WI38 (cell line): ENCODE measurements around the gene ZNF765.
"Not testable (repeated sequence)": the region's sequence is repeated elsewhere in the genome, so short reads cannot be mapped to it uniquely, and the experiment has no call there.

ENCODE experiments used
- H3K4me3 ChIP-seq: 2 replicates; pipeline ENCODE4 v1.5.1; 2011; ENCODE audit warnings: low read depth, mild to moderate bottlenecking, control low read depth, low read length
- CTCF ChIP-seq: IDR thresholded peaks from 2 replicates; pipeline ENCODE4 v1.5.1; 2012; ENCODE audit warnings: low read depth, mild to moderate bottlenecking, control low read depth, low read length

The ZNF765 gene

DNA sequence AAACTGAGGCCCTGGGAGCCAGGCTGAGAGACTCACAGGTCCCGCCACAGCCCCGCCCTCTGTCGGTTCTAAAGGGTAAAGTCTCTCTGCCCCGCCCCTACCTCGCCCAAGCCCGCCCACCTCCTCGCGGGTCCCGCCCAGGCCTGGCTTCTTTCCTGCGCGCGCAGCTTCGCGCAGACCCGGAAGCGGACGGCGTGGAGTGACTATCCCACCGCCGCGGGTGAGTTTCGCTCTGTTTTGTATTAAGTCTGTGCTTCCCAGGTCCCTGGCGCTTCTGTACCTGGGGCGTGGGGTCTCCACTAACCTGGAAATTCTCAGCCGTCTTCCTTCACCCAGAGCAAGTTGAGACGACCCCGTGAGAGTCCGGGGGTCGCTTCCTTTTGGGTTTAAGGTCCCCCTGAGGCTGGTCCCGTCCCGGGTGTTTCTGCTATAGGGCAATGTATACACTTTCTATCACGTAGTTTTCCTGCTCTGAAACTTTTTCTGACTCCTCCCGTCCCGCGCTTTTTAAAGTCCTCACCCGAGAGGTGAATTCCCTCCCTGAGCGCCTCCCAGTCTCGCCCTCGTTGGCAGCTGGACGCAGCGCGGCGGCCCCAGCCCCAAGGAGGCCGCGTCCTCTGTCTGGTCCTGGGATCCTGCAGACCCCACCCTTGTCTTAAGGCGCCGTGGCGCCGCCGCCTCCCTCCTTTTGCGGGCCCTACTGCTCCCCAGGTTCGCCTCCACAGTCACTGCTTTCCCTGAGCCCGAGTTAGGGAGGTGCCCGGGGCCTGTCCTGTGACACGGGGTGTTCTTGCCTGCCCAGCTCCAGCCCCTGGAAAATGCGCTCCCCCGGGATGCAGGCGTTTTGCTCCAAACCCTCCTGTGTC lies at the start of gene ZNF765:
Gene ZNF765 (plus strand): TSS at position 176 of the 866 bp plus-strand sequence. CDS start 2,867 bp downstream, outside the sequence.
- peak within 1 kb of the TSS; percentile 70 for H3K4me3 ChIP-seq
- TF ChIP-seq CTCF = 0 out of 2 replicates have a peak, but pooled peaks have one; percentile 19

GRCh38 chr19:53355739-53356138 lies 39.2 kb upstream of the ZNF765 start:
- H3K4me3 ChIP-seq = no peak overlapping the region
- no peak for TF ChIP-seq CTCF

DNA sequence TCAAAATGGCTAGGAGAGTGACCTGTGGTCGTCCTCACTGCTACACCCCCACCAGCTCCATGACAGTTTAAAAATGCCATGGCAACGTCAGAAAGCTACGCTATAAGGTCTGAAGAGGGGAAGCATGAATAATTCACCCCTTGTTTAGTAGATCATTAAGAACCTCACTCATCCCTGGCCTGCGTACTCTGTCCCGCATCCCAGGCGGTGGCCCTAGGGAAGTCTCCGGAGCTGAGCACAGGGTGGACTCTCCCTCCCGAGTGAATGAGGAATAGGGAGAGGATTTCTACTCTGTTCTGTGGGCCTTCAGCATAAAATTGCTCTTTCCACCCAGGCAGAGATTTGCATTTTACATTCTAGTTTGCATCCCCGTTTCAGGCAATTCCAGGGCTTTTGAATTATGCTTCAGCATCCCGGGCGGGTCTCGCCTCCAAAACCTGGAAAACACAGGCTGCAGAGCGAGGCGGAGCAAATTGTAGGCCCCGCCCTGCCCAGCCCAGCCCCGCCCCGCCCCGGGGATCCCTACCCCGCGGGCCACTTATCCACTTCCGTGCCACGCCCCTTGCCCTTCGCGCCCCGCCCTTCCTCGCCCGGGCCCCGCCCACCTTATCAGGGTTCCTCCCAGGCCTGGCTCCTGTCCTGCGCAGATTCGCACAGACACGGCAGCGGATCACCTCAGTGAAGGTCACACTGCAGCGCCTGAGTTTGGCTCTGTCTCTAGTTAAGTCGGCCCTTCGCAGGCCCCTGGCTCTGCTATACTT lies 36.9 kb upstream of the ZNF765 start:
- H3K4me3 ChIP-seq = no peak overlapping the region
- TF ChIP-seq CTCF = no peak

- not testable (repeated sequence) for H3K4me3 ChIP-seq
Observed at GRCh38 chr19:53360056-53360455, 34.9 kb upstream of the ZNF765 start.

- H3K4me3 ChIP-seq = peak within 1 kb of the TSS; percentile 73
- TF ChIP-seq CTCF = no peak
Observed at GRCh38 chr19:53365134-53365898, 29.6 kb upstream of the ZNF765 start, which contains the start of gene ZNF525. ZNF525 (plus strand) TSS chr19:53365705; CDS start chr19:53372282, 6,577 bp downstream.

DNA sequence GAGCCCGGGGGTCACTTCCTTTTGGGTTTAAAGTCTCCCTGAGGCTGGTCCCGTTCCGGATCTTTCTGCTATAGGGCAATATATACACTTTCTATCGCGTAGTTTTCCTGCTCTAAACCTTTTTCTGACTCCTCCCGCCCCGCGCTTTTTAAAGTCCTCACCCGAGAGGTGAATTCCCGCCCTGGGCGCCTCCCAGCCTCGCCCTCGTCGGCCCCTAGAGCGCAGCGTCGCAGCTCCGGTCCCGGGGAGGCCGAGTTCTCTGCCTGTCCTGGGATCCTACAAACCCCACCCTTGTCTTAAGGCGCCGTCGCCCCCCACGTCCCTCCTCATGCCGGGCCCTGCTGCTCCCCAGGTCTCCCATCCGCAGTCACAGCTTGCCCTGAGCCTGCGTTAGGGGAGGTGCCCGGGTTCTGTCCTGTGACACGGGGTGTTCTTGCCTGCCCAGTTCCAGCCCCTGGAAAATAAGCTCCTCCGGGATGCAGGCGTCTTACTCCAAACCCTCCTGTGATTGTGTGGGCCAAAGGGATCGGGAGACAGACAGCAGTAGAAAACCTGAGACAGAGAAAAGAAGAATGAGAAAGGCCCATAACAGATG lies 29.0 kb upstream of the ZNF765 start:
- H3K4me3 ChIP-seq = peak overlapping the region; percentile 73
- no peak for TF ChIP-seq CTCF

DNA sequence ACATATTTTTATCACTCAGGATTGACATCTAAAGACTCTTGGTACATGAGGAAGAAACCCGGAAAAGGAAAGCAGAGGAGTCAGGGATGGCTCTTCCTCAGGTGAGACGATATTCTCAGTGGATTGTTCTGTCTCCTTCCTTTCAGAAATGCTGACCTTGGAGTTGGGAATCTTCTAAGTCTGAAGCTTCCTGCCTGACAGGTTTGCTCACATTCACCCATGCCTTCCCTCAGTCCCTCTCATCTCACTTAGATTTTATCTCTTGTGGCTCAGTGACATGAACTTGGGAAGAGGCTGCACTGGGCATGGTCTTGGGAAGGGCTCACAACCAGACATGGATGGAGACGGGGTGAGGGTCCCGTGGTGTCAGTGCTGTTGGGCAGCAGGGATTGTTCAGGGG lies 22.8 kb upstream of the ZNF765 start:
- no peak for TF ChIP-seq CTCF
- no peak overlapping the region for H3K4me3 ChIP-seq
